Measurements from ENCODE around the gene CKB. TPM values are rescaled to one million over a fixed set of nuclear protein-coding genes. Genes with fewer than 3 reads are reported as not detected.

Gene CKB
- total and polyA plus RNA-seq, 9 of the 15 experiments (the other 6 are each of a cell fraction or from before 2014, with no cell fraction given), result 23.9 to 692 (median 132) TPM

GRCh38 chr14:103518422-103519042 lies 4.1 kb downstream of the CKB start (continued):
- TF ChIP-seq STAT6 (CRISPR knock-in tag; IDR thresholded peaks at IDR 0.05) (no peak), DIDO1 (tag; IDR thresholded peaks at IDR 0.05; ENCODE audit: low read depth) (no peak), CHD7 (IDR thresholded peaks at IDR 0.05; ENCODE audit: low read depth, low read length) (no peak), KDM5B (IDR thresholded peaks at IDR 0.05; ENCODE audit: insufficient replicate concordance, low read depth, low read length) (no peak), HMGN3 (IDR thresholded peaks at IDR 0.05; ENCODE audit: borderline replicate concordance, extremely low read depth, insufficient read length, low read depth, low read length) (no peak), MTA3 (IDR thresholded peaks at IDR 0.05; ENCODE audit: borderline replicate concordance) (peak; percentile 52; the same call in 1 of the 2 replicates), ETS2 (tag; IDR thresholded peaks at IDR 0.05; ENCODE audit: borderline replicate concordance, poor library complexity, severe bottlenecking) (no peak), KAT7 (CRISPR knock-in tag; IDR thresholded peaks at IDR 0.05; ENCODE audit: borderline replicate concordance) (0 out of 2 replicates have a peak, but pooled peaks have one; percentile 22), CTCFL (IDR thresholded peaks at IDR 0.05; ENCODE audit: borderline replicate concordance, insufficient read depth, low read depth, low read length, poor library complexity, severe bottlenecking) (peak; percentile 56)
